ENCODE data around the gene SLC4A4.

Gene SLC4A4

DNA sequence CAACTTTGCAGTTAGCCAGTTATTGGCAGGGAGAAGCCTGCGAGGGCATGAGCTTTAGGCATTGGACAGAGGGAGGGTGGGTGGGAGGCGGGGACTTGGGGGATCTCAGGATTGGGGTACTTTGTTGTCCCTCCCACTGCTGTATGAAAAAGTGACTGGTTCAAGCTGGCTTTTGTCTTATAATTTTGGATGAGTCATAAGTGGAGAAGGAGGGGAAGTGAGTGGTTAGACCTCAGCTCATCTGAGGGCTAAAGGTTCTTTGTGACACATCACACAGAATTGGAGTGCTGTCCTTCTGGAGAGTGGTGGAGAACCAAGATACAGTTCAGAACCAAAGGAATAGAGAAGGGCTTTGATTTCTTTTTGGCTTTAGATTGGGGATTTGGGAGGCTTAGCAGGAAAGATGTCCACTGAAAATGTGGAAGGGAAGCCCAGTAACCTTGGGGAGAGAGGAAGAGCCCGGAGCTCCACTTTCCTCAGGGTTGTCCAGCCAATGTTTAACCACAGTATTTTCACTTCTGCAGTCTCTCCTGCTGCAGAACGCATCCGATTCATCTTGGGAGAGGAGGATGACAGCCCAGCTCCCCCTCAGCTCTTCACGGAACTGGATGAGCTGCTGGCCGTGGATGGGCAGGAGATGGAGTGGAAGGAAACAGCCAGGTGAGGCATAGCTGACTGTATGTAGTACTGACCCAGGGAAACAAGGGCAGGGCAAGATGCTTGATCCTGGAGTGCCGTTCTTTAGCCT, at the start of gene SLC4A4:
SLC4A4 (plus strand) TSS at position 175 of the 748 bp plus-strand sequence.
- no peak for DNase-seq (ENCODE audit: low spot score)

DNA sequence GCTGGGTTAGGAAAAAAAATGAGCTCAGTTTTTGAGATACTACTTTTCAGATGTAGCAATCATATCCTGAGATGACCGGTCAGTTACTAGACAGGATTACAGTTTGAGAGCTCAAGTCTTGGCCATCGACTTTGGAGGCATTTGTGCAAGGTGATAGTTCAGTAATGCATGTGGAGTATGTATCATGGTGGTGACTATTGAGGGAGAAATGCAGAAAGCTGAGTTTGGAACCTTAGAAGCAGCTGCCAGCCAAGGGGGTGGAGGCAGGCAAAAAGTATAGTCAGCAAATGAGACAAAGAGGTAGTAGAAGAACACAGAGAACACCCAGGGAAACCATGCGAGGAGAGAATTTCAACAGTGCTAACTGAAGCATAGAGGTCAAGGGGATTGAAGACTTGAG, 48.7 kb upstream of the SLC4A4 start:
- no peak for DNase-seq (ENCODE audit: low spot score)

DNA sequence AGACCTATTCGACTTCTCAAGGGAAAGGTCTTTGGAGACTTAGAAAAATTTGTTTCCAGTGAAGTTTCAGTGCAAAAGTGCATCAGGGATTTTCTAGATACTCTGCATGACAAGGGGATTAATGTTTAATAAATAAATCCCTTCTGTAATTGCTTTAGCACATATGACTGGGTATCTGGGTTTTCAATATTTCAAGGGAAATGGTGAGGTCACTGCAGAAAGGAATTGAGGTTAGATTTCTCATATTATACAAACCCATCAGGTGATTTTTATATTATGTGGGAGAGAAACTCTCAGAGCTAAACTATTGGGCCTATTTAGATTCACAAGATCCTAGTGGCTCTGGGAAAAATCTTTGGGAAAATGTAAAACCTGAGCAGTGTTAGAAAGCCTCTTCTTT, 48.3 kb upstream of the SLC4A4 start:
- no peak for DNase-seq (ENCODE audit: low spot score)

DNA sequence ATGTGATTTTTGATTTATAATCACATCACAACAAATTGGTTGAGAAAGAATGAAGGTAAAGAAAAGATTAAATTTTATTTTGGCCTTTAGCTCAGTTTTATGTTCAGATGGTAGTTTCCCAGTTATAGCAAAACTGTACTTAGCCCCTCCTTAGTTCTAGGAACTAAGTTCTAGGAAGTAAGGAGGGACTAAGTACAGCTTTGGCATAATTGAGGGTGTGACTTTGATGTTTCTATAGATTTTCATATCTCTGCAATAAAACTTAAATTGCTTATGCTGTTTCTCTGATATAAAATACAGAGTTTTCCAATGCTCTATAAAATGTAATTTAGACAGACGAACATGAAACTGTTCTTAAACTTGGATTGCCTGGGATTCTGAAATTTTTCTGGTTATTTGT, 46.6 kb upstream of the SLC4A4 start:
- DNase-seq (ENCODE audit: low spot score): no peak

DNA sequence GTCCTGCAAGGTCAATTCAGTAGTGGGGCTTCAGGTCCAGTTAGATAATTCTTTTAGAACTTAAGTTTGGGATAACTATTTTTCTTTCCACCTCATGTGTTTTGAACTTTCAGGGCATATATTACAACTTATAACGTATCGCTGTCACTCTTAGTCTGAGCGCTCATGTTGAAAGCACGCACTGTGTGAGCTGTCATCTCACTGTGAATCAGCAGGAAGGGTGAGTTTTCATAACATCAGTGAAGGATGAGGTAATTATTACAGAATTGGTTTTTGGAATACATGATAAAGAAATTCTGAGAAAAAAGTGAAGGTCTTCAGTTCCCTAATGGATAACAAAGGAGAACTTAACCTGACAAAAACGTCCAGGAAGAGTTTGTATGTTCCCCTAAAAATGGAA, 45.1 kb upstream of the SLC4A4 start:
- no peak for DNase-seq (ENCODE audit: low spot score)

GRCh38 chr4:71294301-71294700, 44.5 kb upstream of the SLC4A4 start:
- DNase-seq (ENCODE audit: low spot score): no peak

DNA sequence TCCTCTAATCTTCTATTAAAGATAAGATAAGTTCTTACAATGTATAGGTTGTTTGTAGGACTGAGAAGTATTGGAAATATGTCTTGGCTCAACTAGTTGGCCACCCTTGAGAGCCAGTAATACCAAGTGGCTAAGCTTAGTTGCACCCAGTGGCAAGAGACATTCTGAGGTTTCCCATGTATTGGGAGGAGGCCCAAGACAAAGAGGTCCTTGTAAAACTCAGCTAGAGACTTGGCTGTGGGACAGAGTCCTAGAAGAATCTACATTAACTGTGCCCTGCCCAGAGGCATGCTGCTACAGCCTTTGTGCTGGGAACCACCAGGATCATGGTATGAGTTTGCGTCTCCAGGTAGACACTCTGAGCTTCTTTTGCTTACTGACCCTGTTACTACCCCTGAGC, 41.9 kb upstream of the SLC4A4 start:
- peak; percentile 91 for DNase-seq (ENCODE audit: low spot score)

GRCh38 chr4:71300362-71300761, 38.5 kb upstream of the SLC4A4 start:
- no peak for DNase-seq (ENCODE audit: low spot score)

DNA sequence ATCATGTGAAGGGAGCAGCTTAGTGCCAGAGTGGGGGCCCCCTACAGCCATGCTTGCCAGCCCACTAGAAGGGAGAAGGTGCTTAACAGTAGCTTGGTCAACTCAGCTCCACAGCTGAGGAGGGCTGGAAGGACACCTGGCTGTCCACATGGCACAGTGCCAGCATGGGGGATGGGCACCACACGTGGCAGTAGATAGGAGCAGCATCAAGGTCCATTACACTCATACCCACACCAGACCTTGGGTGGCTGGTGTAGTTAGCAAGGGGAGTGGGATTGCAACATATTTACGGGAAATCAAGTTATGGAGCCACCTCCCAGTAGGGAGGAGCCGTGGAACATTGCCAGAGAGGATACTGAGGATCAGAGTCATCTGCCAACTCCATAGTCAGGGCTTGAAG, 37.9 kb upstream of the SLC4A4 start:
- no peak for DNase-seq (ENCODE audit: low spot score)

DNA sequence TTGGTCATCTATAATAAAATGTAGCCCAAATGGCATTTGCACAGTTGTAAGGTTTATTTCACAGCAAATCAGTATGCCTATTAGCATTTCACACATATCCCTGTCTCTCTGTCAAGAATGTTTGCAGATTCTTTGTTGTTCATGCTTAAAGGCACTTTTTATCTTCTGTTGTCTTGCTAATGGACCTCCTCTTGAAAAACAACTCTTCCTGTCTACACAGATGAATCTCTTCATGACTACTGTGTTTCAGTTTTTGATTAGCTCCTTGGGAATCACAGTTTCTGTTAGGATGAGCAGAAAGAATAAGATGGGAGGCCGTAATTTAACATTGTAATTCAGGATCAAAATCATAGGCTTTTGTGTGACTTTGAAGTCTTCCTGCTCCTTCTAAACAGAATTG, 35.5 kb upstream of the SLC4A4 start:
- no peak for DNase-seq (ENCODE audit: low spot score)

- no peak for DNase-seq (ENCODE audit: low spot score)
Observed at GRCh38 chr4:71303850-71304249, 35.0 kb upstream of the SLC4A4 start.

DNA sequence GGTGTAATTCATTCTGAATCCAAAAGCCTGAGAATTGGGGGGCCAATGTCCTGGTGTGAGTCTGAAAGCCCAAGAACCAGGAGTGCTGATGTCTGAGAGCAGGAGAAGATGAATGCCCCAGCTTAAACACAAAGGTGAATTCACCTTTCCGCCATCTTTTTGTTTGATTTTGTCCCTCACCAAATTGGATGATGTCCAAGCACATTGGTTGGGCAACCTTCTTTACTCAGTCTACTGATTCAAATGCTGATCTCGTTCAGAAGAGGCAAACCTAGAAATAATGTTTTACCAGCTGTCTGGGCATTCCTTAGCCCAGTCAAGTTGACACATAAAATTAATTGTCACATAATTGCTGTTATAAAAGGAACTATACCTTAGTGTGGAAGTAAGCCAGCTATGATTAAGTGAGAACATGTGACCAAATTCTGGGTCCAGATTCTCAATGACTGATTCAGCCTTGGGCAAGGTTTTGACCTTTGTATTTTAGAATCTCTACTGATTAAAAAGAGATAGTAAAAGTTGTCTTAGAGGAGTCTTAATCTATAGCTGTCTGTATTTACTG, 34.5 kb upstream of the SLC4A4 start:
- DNase-seq (ENCODE audit: low spot score): no peak

GRCh38 chr4:71307729-71308128, 31.1 kb upstream of the SLC4A4 start:
- DNase-seq (ENCODE audit: low spot score): no peak

GRCh38 chr4:71322425-71322824, 16.4 kb upstream of the SLC4A4 start:
- no peak for DNase-seq (ENCODE audit: low spot score)

DNA sequence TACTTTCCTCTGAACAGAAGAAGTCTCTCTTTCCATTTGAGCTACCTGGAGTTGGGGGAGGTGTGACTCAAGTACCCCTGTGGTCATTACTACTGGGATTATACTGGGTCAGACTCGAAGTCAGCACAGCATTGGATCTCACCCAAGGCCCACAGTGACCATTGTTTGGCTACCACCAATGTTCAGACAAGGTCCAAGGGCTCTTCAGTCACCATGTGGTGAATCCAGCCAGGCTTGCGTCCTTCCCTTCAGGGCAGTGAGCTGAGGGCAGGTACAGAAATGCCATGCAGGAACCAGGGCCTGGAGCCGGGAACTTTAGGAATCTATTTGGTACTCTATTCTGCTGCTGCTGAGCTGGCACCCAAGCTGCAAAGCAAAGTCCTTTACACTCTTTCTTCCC, 5.5 kb upstream of the SLC4A4 start:
- DNase-seq (ENCODE audit: low spot score): no peak

DNA sequence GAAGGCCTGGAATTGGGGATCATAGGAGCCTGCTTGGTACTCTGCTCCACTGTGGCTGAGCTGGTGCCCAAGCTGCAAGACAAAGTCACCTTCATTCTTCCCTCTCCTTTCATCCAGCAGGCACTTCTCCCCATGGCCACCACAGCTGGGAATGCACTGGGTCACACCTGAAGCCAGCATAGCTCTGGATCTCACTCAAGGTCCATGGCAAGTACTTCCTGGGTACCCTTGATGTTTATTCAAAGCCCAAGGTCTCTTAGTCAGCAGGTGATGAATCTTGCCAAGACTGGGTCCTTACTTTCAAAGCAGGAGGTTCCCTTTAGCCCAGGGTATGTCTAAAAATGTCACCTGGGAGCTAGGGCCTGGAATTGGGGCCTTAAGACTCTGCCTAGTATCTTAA, 4.9 kb upstream of the SLC4A4 start:
- no peak for DNase-seq (ENCODE audit: low spot score)

DNA sequence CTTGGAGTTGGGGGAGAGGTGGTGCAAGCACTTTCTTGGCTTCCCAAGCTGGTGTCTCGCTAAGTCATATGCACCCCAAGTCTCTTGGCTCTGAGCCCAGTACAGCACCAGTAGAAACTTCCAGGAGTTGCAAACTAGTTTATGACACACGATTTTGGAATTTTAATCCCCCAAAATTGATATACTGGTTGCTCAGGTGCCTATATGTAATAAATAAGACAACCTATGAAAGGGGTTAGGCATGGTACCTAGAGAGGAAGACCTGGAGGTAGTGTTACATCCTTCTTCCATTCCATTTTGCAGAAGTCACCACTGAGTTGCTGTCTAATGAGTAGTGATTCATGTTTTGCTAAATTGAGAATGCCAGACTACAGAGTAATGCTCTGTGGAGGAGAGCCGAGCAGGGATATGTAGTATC, 4.3 kb upstream of the SLC4A4 start:
- DNase-seq (ENCODE audit: low spot score): no peak

GRCh38 chr4:71343670-71344466, 5.0 kb downstream of the SLC4A4 start:
- DNase-seq (ENCODE audit: low spot score): no peak

GRCh38 chr4:71346710-71347109, 7.9 kb downstream of the SLC4A4 start:
- DNase-seq (ENCODE audit: low spot score): no peak

DNA sequence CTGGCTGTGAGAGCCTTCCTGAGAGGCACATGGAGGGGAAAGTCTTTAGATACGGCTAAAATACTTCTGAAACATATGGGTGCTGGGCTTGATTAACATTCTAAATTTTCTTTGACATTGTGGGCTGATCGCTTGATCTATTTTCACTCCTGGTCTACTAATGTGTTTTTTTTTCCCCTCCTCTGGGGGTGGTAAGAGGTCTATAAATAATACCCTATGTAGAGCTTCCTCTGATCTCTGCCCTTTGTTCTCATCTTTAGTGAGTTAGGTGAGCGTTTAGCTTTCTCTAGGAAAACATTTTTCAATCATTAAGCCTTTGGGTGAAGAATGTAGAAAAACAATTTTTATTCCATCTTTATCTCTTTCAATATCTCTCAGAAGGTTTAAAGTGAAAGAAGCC, 9.8 kb downstream of the SLC4A4 start:
- no peak for DNase-seq (ENCODE audit: low spot score)

- no peak for DNase-seq (ENCODE audit: low spot score)
Observed at GRCh38 chr4:71355045-71355444, 16.2 kb downstream of the SLC4A4 start.

- DNase-seq (ENCODE audit: low spot score): no peak
Observed at GRCh38 chr4:71355971-71356370, 17.2 kb downstream of the SLC4A4 start.

- DNase-seq (ENCODE audit: low spot score): no peak
Observed at GRCh38 chr4:71356924-71357663, 18.3 kb downstream of the SLC4A4 start.
